ENCODE results near the gene SLC35F1.

SLC35F1 gene

GRCh38 chr6:118318648-118319047, 411.6 kb downstream of the SLC35F1 start:
- DNase-seq: no peak

GRCh38 chr6:118319416-118319815, 412.4 kb downstream of the SLC35F1 start:
- DNase-seq: no peak

- DNase-seq: peak in 1 of 2 experiments; percentile 49
These were observed 413.0 kb downstream of the SLC35F1 start for GRCh38 chr6:118319894-118320649.

- peak in 1 of 2 experiments; percentile 35 for DNase-seq
These were observed 413.6 kb downstream of the SLC35F1 start for GRCh38 chr6:118320652-118321051.

GRCh38 chr6:118324116-118324515, 417.1 kb downstream of the SLC35F1 start:
- DNase-seq: no peak

- no peak for DNase-seq
These were observed 418.3 kb downstream of the SLC35F1 start for GRCh38 chr6:118325220-118325860.

- DNase-seq: no peak
These were observed 419.6 kb downstream of the SLC35F1 start for GRCh38 chr6:118326712-118327111.

GRCh38 chr6:118327237-118327636, 420.2 kb downstream of the SLC35F1 start:
- DNase-seq: no peak

- peak in 1 of 2 experiments; percentile 55 for DNase-seq
These were observed 426.7 kb downstream of the SLC35F1 start for GRCh38 chr6:118333772-118334171.

- DNase-seq: no peak
These were observed 427.6 kb downstream of the SLC35F1 start for GRCh38 chr6:118334634-118335033.

GRCh38 chr6:118335325-118335816, 428.3 kb downstream of the SLC35F1 start:
- no peak for DNase-seq

GRCh38 chr6:118344014-118344670, 437.1 kb downstream of the SLC35F1 start:
- no peak for DNase-seq

- no peak for DNase-seq
These were observed 443.9 kb downstream of the SLC35F1 start for GRCh38 chr6:118350881-118351430.

- DNase-seq: no peak
These were observed 446.5 kb downstream of the SLC35F1 start for GRCh38 chr6:118353564-118353963.

- no peak for DNase-seq
These were observed 447.6 kb downstream of the SLC35F1 start for GRCh38 chr6:118354641-118355040.

GRCh38 chr6:118356054-118356453, 449.0 kb downstream of the SLC35F1 start:
- DNase-seq: no peak

- DNase-seq: no peak
These were observed 449.6 kb downstream of the SLC35F1 start for GRCh38 chr6:118356686-118357085.

All from NCI-H524 (cell line).